H54 (cell line): ENCODE results near the gene ALDH7A1.
A peak's percentile ranks its signal among the peaks of the same experiment; 100 is the strongest.
"Not testable (repeated sequence)": the region's sequence is repeated elsewhere in the genome, so short reads cannot be mapped to it uniquely, and the experiment has no call there.

Experiments
- DNase-seq: peaks from one replicate; pipeline ENCODE4 v3.0.0; 2011; ENCODE audit warnings: low spot score, mixed read lengths; ENCODE audit not compliant: insufficient read length
- FAIRE-seq: peaks from 3 replicates; lab custom pipeline; 2011; peaks lifted over from hg19 to GRCh38; lab: Jason Lieb, UNC
- POLR2A ChIP-seq: IDR thresholded peaks from 2 replicates; pipeline ENCODE4 v1.6.1; 2011; ENCODE audit warnings: low read depth, mild to moderate bottlenecking, low read length

The ALDH7A1 gene

GRCh38 chr5:126577415-126577814 lies 17.6 kb downstream of the ALDH7A1 start:
- no peak for TF ChIP-seq POLR2A
- no peak for DNase-seq
- FAIRE-seq, result no peak

- FAIRE-seq, result no peak
- DNase-seq, result no peak
- TF ChIP-seq POLR2A, result no peak
Measured at GRCh38 chr5:126576974-126577373, 18.0 kb downstream of the ALDH7A1 start.

- no peak for TF ChIP-seq POLR2A
Measured at GRCh38 chr5:126575644-126576043, 19.4 kb downstream of the ALDH7A1 start.

GRCh38 chr5:126568206-126568755 lies 26.7 kb downstream of the ALDH7A1 start:
- FAIRE-seq, result no peak
- no peak for TF ChIP-seq POLR2A
- DNase-seq, result no peak

More at GRCh38 chr5:126575644-126576043, 19.4 kb downstream of the ALDH7A1 start:
- FAIRE-seq (no peak), DNase-seq (no peak)

- FAIRE-seq (no peak), DNase-seq (no peak)
- TF ChIP-seq POLR2A, result no peak
Measured at GRCh38 chr5:126562823-126563222, 32.2 kb downstream of the ALDH7A1 start.

GRCh38 chr5:126561908-126562307 lies 33.1 kb downstream of the ALDH7A1 start:
- DNase-seq, result no peak
- FAIRE-seq, result no peak
- no peak for TF ChIP-seq POLR2A

GRCh38 chr5:126555101-126555500 lies 39.9 kb downstream of the ALDH7A1 start:
- not testable (repeated sequence) for FAIRE-seq, DNase-seq

GRCh38 chr5:126552614-126553013 lies 42.4 kb downstream of the ALDH7A1 start:
- FAIRE-seq, result no peak
- TF ChIP-seq POLR2A, result no peak
- DNase-seq, result no peak

- peak; percentile 33 for DNase-seq
- FAIRE-seq, result peak; percentile 52
Measured at GRCh38 chr5:126544087-126544740, 50.8 kb downstream of the ALDH7A1 start.

GRCh38 chr5:126543660-126544059 lies 51.4 kb downstream of the ALDH7A1 start:
- no peak for FAIRE-seq
- no peak for TF ChIP-seq POLR2A
- DNase-seq, result no peak

More at GRCh38 chr5:126544087-126544740, 50.8 kb downstream of the ALDH7A1 start:
- TF ChIP-seq POLR2A, result no peak

GRCh38 chr5:126543009-126543408 lies 52.0 kb downstream of the ALDH7A1 start:
- no peak for DNase-seq
- FAIRE-seq, result no peak
- no peak for TF ChIP-seq POLR2A

- FAIRE-seq (no peak), DNase-seq (no peak)
- no peak for TF ChIP-seq POLR2A
Measured at GRCh38 chr5:126542441-126542840, 52.6 kb downstream of the ALDH7A1 start.

GRCh38 chr5:126540631-126541030 lies 54.4 kb downstream of the ALDH7A1 start:
- no peak for DNase-seq
- TF ChIP-seq POLR2A, result no peak
- FAIRE-seq, result no peak

GRCh38 chr5:126538579-126538978 lies 56.4 kb downstream of the ALDH7A1 start:
- no peak for FAIRE-seq
- DNase-seq, result no peak
- TF ChIP-seq POLR2A, result no peak

- DNase-seq (no peak), FAIRE-seq (no peak)
- TF ChIP-seq POLR2A, result no peak
Measured at GRCh38 chr5:126536874-126537273, 58.1 kb downstream of the ALDH7A1 start.
